ENCODE data around the gene IP6K2.

IP6K2 gene

GRCh38 chr3:48748754-48749153, 31.7 kb upstream of the IP6K2 start:
- no peak overlapping the region for H3K27ac ChIP-seq
- TF ChIP-seq, protein P1, sequence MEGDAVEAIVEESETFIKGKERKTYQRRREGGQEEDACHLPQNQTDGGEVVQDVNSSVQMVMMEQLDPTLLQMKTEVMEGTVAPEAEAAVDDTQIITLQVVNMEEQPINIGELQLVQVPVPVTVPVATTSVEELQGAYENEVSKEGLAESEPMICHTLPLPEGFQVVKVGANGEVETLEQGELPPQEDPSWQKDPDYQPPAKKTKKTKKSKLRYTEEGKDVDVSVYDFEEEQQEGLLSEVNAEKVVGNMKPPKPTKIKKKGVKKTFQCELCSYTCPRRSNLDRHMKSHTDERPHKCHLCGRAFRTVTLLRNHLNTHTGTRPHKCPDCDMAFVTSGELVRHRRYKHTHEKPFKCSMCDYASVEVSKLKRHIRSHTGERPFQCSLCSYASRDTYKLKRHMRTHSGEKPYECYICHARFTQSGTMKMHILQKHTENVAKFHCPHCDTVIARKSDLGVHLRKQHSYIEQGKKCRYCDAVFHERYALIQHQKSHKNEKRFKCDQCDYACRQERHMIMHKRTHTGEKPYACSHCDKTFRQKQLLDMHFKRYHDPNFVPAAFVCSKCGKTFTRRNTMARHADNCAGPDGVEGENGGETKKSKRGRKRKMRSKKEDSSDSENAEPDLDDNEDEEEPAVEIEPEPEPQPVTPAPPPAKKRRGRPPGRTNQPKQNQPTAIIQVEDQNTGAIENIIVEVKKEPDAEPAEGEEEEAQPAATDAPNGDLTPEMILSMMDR (IDR thresholded peaks at IDR 0.05) = no peak
- no peak for TF ChIP-seq ZFX (IDR thresholded peaks at IDR 0.05; ENCODE audit: borderline replicate concordance)

GRCh38 chr3:48747706-48748105, 30.7 kb upstream of the IP6K2 start:
- TF ChIP-seq ZFX (IDR thresholded peaks at IDR 0.05; ENCODE audit: borderline replicate concordance) = no peak
- TF ChIP-seq, protein P1 (IDR thresholded peaks at IDR 0.05) = no peak
- peak overlapping the region; percentile 64 for H3K27ac ChIP-seq

DNA sequence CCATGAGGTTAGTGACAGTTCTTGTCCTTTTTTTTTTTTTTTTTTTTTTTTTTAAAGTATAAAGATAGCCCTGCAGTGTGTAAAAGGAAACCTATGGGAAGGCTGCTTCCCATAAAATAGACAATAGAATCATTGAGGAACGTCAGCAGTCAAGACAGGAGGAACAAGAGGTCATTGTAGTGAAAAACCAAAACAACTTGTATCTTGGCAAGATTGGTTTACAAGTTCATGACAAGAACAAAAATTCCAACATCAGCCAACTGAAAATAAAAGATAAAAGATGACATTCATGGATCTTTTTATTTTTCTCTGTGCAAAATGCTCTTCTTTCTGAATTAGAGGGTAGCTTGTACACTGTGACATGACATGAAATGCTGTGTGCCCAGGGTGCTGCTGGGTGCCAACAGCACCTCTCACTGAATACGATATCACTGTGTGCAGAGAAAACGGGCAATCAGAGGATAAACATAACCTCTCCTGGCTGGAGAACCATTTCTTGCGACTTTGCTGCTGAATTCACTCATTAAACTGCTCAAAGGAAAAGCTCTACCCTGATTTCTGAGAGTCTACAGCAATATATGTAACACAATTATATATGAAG, 30.1 kb upstream of the IP6K2 start:
- TF ChIP-seq ZFX (IDR thresholded peaks at IDR 0.05; ENCODE audit: borderline replicate concordance) = no peak
- TF ChIP-seq, protein P1 (IDR thresholded peaks at IDR 0.05) = no peak

GRCh38 chr3:48743773-48744172, 26.8 kb upstream of the IP6K2 start:
- TF ChIP-seq, protein P1 (IDR thresholded peaks at IDR 0.05) = no peak
- no peak for TF ChIP-seq ZFX (IDR thresholded peaks at IDR 0.05; ENCODE audit: borderline replicate concordance)
- H3K27ac ChIP-seq = no peak overlapping the region

More for the DNA sequence above, 30.1 kb upstream of the IP6K2 start:
- H3K27ac ChIP-seq = peak overlapping the region; percentile 64

GRCh38 chr3:48741226-48741625, 24.2 kb upstream of the IP6K2 start:
- H3K27ac ChIP-seq = peak overlapping the region; percentile 98

GRCh38 chr3:48739955-48740823, 23.2 kb upstream of the IP6K2 start:
- peak overlapping the region; percentile 98 for H3K27ac ChIP-seq
- no peak for TF ChIP-seq ZFX (IDR thresholded peaks at IDR 0.05; ENCODE audit: borderline replicate concordance)
- TF ChIP-seq, protein P1 (IDR thresholded peaks at IDR 0.05) = peak; percentile 95

DNA sequence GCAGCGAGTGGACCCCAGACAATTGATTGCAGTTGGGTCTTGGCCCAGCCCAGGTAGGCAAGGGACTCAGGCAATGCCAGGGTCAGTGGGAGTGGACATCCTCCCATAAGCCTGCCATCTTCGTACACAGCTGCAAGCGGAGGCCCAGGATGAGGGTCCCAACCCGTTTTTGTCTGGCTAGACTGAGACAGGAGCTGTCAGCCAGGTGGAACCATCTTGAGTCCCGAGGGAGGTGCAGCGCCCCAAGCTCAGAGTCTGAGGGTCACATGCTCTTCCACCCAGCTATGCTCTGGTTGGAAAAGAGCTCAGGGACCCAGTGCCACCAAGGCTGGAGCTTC, 22.6 kb upstream of the IP6K2 start:
- peak overlapping the region; percentile 98 for H3K27ac ChIP-seq
- no peak for TF ChIP-seq ZFX (IDR thresholded peaks at IDR 0.05; ENCODE audit: borderline replicate concordance)
- TF ChIP-seq, protein P1 (IDR thresholded peaks at IDR 0.05) = no peak

Measured in 22Rv1 (cell line).